ENCODE measurements around the gene SH2D2A.

SH2D2A gene

DNA sequence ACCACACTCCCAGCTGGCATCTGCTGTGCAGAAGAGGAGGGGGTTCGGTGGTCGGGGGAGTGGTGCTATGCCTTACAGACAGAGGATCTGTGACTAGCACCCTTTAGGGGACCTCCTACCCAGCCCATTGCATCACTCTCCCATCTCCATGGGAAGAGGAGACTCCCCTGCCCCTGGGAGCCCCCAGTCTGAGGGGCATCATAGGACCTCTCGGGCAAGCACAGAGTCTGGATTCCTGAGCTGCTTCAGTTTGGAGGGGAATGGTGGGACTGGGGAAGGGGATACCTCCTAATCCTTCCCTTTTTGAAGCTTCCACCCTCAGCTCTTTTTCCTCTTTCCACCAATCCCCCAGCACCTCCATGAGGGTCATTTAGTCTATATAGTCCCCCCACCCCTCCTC lies 40.9 kb upstream of the SH2D2A start:
- TF ChIP-seq EZH2phosphoT487 (IDR thresholded peaks at IDR 0.05; ENCODE audit: borderline replicate concordance), result no peak
- TF ChIP-seq, protein P1, sequence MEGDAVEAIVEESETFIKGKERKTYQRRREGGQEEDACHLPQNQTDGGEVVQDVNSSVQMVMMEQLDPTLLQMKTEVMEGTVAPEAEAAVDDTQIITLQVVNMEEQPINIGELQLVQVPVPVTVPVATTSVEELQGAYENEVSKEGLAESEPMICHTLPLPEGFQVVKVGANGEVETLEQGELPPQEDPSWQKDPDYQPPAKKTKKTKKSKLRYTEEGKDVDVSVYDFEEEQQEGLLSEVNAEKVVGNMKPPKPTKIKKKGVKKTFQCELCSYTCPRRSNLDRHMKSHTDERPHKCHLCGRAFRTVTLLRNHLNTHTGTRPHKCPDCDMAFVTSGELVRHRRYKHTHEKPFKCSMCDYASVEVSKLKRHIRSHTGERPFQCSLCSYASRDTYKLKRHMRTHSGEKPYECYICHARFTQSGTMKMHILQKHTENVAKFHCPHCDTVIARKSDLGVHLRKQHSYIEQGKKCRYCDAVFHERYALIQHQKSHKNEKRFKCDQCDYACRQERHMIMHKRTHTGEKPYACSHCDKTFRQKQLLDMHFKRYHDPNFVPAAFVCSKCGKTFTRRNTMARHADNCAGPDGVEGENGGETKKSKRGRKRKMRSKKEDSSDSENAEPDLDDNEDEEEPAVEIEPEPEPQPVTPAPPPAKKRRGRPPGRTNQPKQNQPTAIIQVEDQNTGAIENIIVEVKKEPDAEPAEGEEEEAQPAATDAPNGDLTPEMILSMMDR (conservative IDR thresholded peaks at IDR 0.05; ENCODE audit: low read length), result no peak
- Histone ChIP-seq H3K4me2 (ENCODE audit: low read depth, low read length, poor library complexity, severe bottlenecking) (no peak overlapping the region), H3K4me3 (ENCODE audit: low read length, poor library complexity, severe bottlenecking) (no peak overlapping the region), H2AFZ (ENCODE audit: low read length) (no peak overlapping the region), H3K9me3 (ENCODE audit: insufficient read depth, low read depth, low read length) (no peaks in the 10 kb centered on the region), H3K9me2 (replicated peaks; ENCODE audit: low read depth, low read length) (no peaks in the 10 kb centered on the region), H3K79me2 (ENCODE audit: insufficient read depth, low read length) (no peaks in the 10 kb centered on the region), H3K36me3 (ENCODE audit: insufficient read depth, low read length) (no peaks in the 10 kb centered on the region), H3K9ac (ENCODE audit: low read depth, low read length, poor library complexity, severe bottlenecking) (no peak overlapping the region), H3K27me3 (ENCODE audit: insufficient read depth, low read length, poor library complexity, severe bottlenecking) (no peaks in the 10 kb centered on the region), H3F3A (ENCODE audit: low read depth) (no peaks in the 10 kb centered on the region), H3K4me1 (ENCODE audit: insufficient read depth, low read length, poor library complexity, severe bottlenecking) (peaks cover 14% of the 10 kb centered on the region), H4K20me1 (ENCODE audit: insufficient read depth, low read length, poor library complexity, severe bottlenecking) (no peaks in the 10 kb centered on the region)

DNA sequence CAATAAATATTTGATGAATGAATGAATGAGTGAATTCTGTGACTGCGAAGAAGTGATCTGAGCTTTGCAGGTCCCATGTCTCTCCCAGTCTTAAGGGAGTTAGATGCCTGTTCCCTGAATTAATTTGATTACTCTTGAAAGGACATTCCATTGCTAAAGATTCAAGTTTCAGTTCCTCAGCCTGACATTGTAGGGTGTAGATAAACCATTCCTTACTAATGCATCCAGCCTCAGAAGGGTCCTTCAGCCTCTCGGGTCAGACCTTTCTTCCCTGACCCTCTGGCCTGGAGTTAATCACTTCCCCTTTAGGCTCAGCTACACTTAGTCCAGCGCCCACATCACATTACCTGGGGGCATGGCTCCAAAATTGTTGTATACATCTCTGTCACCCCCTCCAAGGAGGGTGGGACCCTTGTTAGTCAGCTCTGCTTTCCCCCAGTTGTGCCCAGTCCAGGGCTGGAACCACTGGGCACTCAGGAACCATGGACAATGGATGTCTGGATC lies 39.7 kb upstream of the SH2D2A start:
- Histone ChIP-seq H2AFZ (ENCODE audit: low read length) (no peak overlapping the region), H3K4me1 (ENCODE audit: insufficient read depth, low read length, poor library complexity, severe bottlenecking) (peaks cover 7% of the 10 kb centered on the region), H3K27me3 (ENCODE audit: insufficient read depth, low read length, poor library complexity, severe bottlenecking) (no peaks in the 10 kb centered on the region)

DNA sequence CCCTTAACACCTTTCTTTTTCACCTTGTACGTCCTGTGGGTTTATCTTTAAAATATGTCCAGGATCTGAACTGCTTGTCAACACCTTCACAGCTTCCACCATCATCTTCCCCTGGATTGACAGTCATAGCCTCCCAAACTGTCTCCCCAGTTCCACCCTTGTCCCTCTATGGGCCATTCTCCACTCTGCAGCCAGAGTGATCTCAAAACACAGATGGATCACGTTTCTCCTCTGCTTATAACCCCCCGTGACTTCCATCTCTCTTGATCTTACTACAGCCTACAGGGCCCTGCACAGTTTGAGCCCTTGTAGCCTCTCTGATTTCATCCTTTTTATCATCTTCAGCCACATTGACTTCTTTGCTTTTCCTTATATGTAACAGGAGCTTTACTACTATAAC lies 38.0 kb upstream of the SH2D2A start:
- Histone ChIP-seq H2AFZ (ENCODE audit: low read length) (no peak overlapping the region), H3K79me2 (ENCODE audit: insufficient read depth, low read length) (no peaks in the 10 kb centered on the region), H3K4me2 (ENCODE audit: low read depth, low read length, poor library complexity, severe bottlenecking) (no peak overlapping the region), H4K20me1 (ENCODE audit: insufficient read depth, low read length, poor library complexity, severe bottlenecking) (no peaks in the 10 kb centered on the region), H3K9me2 (replicated peaks; ENCODE audit: low read depth, low read length) (no peaks in the 10 kb centered on the region), H3K4me3 (ENCODE audit: low read length, poor library complexity, severe bottlenecking) (no peak overlapping the region), H3K9me3 (ENCODE audit: insufficient read depth, low read depth, low read length) (no peaks in the 10 kb centered on the region), H3F3A (ENCODE audit: low read depth) (no peaks in the 10 kb centered on the region), H3K4me1 (ENCODE audit: insufficient read depth, low read length, poor library complexity, severe bottlenecking) (no peaks in the 10 kb centered on the region), H3K36me3 (ENCODE audit: insufficient read depth, low read length) (no peaks in the 10 kb centered on the region), H3K27me3 (ENCODE audit: insufficient read depth, low read length, poor library complexity, severe bottlenecking) (no peaks in the 10 kb centered on the region), H3K9ac (ENCODE audit: low read depth, low read length, poor library complexity, severe bottlenecking) (no peak overlapping the region)
- no peak for TF ChIP-seq EZH2phosphoT487 (IDR thresholded peaks at IDR 0.05; ENCODE audit: borderline replicate concordance)
- TF ChIP-seq, protein P1 (conservative IDR thresholded peaks at IDR 0.05; ENCODE audit: low read length), result no peak

More for the DNA sequence above, 39.7 kb upstream of the SH2D2A start:
- H3K4me2 ChIP-seq (ENCODE audit: low read depth, low read length, poor library complexity, severe bottlenecking), result no peak overlapping the region
- H3K9me2 ChIP-seq (replicated peaks; ENCODE audit: low read depth, low read length), result no peaks in the 10 kb centered on the region
- no peaks in the 10 kb centered on the region for H3K36me3 ChIP-seq (ENCODE audit: insufficient read depth, low read length)
- H3K9me3 ChIP-seq (ENCODE audit: insufficient read depth, low read depth, low read length), result no peaks in the 10 kb centered on the region
- no peaks in the 10 kb centered on the region for H3F3A ChIP-seq (ENCODE audit: low read depth)
- no peak overlapping the region for H3K4me3 ChIP-seq (ENCODE audit: low read length, poor library complexity, severe bottlenecking)
- no peaks in the 10 kb centered on the region for H3K79me2 ChIP-seq (ENCODE audit: insufficient read depth, low read length)
- TF ChIP-seq, protein P1 (conservative IDR thresholded peaks at IDR 0.05; ENCODE audit: low read length), result no peak
- TF ChIP-seq EZH2phosphoT487 (IDR thresholded peaks at IDR 0.05; ENCODE audit: borderline replicate concordance), result no peak
- no peaks in the 10 kb centered on the region for H4K20me1 ChIP-seq (ENCODE audit: insufficient read depth, low read length, poor library complexity, severe bottlenecking)
- H3K9ac ChIP-seq (ENCODE audit: low read depth, low read length, poor library complexity, severe bottlenecking), result no peak overlapping the region
